Upper lobe of left lung (tissue), 4 donors: ENCODE data around the gene NIN.

Experiments
- CTCF ChIP-seq, 6 experiments: fragments of 450-650 bp in 4 of 6; fragments of 200-600 bp in 2 of 6; sonication (generic) in 2 of 6; IDR thresholded peaks; one replicate each; pipeline ENCODE4 v1.5.1; 2016 to 2019; ENCODE audit warnings: antibody characterized with exemption in 6 of 6
- EP300 ChIP-seq, 4 donors: sonication (generic); formaldehyde crosslinking; IDR thresholded peaks; one replicate each; pipeline ENCODE4 v1.5.1; 2017; ENCODE audit warnings: antibody characterized with exemption in 4 of 4, control low read depth in 2 of 4
- POLR2A ChIP-seq, 4 donors: fragments of 450-650 bp; IDR thresholded peaks; one replicate each; pipeline ENCODE4 v1.5.1; 2016 to 2017; ENCODE audit warnings: antibody characterized with exemption in 4 of 4, mild to moderate bottlenecking in 2 of 4
- POLR2AphosphoS5 ChIP-seq, 2 donors: sonication (generic); formaldehyde crosslinking; IDR thresholded peaks; one replicate each; pipeline ENCODE4 v1.5.1; 2017; ENCODE audit warnings: antibody characterized with exemption in 2 of 2

- TF ChIP-seq POLR2A (IDR thresholded peaks at IDR 0.05) (no peak), POLR2AphosphoS5 (IDR thresholded peaks at IDR 0.05) (no peak), CTCF (IDR thresholded peaks at IDR 0.05) (no peak), EP300 (IDR thresholded peaks at IDR 0.05) (no peak)
These were observed 33.5 kb downstream of the NIN start for GRCh38 chr14:50797250-50798047.
